Measurements from ENCODE around the gene GADL1.

Gene GADL1

GRCh38 chr3:30805695-30806094, 88.8 kb downstream of the GADL1 start:
- no peak for DNase-seq

DNA sequence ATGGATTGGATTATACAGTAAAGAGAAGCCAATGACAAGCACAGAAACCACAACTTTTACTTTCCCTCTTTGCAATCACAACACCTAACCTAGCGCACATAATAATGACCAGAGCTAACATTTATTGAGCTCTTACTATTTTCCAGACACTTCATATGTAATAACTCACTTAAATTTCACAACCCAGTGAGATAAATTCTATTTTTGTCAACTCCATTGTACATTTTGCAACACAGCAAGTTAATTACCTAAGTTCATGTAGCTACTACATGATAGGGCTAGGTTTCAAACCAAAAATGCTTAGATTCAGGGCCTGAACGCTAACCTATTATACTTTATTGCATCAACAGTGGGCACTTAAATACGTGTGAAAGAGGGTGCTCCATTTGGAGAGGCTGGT, 89.5 kb downstream of the GADL1 start:
- DNase-seq, result no peak

GRCh38 chr3:30795176-30795575, 99.3 kb downstream of the GADL1 start:
- no peak for DNase-seq

GRCh38 chr3:30793740-30794139, 100.7 kb downstream of the GADL1 start:
- no peak for DNase-seq

GRCh38 chr3:30790150-30790549, 104.3 kb downstream of the GADL1 start:
- no peak for DNase-seq

DNA sequence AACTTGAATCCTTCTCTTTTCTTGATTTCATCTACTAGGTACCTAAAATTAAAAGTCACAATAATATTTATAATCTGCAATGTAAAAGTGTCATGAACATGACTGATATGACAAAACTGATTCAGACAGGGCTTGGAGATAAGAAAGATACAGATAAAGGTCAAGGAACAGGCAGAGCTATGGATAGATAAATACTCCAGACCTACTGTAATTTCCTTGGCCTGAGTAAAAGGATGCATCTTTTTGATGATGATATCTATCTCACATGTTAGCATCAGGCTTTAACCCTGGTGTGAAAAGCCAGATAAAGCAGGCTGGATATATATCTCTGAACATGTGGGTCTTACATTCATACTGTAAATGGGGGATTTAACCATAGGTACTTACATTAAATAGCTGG, 108.1 kb downstream of the GADL1 start:
- DNase-seq, result no peak

DNA sequence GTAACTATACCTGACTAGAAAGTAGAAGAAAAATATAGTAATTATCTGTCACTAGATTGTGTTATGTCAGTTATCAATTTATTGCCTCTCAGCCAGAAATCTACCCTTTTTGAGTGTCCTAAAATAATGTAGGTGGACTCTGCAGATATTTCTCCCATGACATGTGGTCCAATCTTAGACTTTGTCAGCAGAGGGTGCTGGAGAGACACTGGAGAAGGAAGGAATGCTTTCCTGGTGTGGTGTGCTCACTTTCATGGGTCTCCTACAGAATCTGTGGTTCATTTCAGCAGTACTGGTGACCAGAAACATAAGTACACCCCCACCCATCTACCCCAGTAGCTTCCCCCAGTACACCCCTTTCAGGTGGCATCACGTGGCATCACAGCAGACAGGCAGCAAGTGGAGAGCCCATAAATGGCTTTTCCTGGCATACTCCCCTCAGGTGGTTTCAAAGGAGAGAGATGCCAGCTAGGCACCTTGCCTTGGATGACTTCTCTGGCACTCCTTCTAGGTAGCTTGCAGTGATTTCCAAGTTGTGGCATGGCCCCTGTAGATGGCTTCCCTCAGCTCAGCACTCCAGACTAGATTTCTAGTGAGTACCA, 114.7 kb downstream of the GADL1 start:
- DNase-seq, result no peak

DNA sequence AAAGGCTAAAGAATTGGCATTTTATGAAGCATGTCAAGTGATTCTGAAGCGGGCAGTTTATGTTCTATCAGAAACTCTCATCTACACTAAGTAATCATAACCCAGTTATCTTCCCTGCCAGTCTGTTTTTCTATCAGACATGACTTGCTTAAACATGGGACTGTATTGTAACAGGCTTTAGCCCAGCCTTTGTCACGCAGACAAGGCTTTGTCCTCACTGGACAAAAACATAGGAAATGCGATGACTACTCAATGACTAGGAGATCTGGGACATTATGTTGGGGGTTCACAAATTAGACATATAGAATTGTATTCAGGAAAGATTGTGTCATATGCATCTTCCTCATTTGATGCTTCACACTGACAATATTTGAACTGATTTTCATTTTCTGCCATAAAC, 115.5 kb downstream of the GADL1 start:
- DNase-seq, result no peak

GRCh38 chr3:30777426-30778113, 116.9 kb downstream of the GADL1 start:
- no peak for DNase-seq

DNA sequence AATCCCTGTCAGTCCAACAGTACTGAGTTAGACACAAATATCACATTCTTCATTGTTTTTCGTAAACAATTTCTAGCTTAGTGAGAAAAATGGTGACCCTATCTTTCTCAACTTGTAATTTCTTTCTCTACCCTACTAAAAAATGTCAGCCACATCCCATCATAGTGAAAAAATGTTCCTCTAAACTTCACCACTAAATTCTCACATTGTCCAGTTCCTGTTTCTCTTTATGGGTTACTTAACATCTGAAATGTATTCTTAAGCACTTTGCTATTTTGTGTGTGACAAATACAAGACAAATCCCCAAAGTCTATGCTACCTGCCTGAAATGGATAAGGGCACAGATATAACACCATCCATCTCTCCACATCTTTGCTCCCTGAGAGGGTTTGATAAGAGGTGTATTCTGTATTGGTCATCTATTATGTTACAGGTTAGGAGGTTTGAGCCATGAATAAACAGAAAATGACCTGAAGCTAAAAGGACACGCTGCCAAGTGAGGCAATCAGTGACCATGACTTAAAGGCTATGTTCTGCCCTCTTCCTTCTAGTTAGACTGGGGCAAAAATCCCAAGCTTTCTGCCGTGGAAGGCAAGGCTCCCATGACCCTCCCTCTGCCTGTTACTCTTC, 118.2 kb downstream of the GADL1 start:
- no peak for DNase-seq

- no peak for DNase-seq
Observed at GRCh38 chr3:30775040-30775439, 119.4 kb downstream of the GADL1 start.

DNA sequence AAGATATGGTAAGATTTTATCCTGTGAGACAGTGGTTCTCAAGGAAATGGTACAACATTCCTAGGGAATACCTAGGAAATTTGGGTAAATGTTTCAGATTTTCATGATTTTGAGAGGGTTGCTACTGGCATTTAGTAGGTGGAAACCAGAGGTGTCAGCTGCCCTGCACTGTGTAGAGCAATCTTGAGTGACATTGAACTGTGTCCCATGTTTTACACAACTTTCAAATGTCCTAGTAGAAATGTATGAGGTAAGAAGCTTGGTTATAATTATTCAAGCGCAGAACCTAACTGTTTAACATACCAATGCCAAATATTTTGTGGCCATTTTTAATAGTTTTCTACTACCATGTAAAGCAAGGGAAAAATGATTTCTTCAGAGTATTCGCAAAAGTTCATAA, 120.4 kb downstream of the GADL1 start:
- no peak for DNase-seq

GRCh38 chr3:30770387-30770786, 124.1 kb downstream of the GADL1 start:
- no peak for DNase-seq

DNA sequence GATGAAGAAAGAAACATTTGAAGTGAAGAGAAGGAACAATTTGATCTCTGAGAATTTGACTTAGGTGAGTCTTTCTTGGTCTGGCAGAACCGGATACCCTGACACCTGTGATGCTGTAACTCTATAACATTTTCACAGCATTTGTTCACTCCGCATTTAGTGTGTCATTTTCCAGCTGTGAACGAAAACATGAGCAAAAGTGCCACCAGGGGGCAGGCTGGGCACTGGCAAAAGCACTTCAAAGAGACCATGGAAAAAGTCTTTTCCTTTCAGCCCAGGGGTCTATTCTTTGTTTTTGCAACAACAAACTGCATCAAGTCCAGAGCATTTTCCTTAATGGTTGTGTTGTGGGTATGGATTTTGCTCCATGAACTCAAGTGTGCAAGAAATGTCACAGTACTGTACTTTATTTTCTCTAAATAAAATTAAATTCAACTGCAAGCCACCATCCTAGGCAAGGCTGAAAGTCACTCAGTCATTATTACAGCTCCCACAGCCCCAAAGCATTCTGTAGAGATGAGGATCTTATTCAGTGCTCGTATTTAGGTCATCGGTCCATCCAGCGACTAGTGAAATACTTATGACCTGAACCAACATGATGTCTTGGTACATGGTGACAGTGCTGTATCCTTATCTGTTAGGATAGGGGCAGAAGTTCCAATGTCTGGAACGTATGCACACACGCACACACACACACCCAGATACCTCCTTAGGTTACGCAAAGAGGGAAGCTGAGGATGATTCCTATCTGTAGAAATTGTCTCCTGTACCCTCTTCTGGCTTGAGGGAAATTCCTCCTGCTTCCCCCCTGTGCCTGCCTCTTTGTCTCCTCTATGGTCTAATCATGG, 125.5 kb downstream of the GADL1 start:
- DNase-seq, result no peak

DNA sequence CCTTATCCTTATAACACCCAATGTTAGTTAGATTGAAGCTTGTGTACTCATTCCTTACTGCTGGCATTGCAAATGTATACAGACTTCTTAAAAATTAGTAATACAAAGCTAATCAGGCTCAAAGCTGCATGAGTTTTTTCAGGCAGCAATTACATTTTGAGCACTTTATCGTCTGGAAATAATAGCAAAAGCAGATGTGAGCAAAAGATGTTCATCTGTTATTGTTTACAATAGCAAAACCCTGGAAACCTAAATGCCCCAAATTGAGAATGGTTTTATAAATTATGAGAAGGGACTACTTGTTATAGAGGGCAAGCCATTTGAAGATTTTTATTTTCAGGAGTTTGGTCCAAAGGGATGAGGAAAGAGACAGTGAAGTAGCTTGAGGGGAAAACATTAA, 126.4 kb downstream of the GADL1 start:
- no peak for DNase-seq

- no peak for DNase-seq
Observed at GRCh38 chr3:30766522-30766921, 127.9 kb downstream of the GADL1 start.

- DNase-seq, result no peak
Observed at GRCh38 chr3:30764891-30765290, 129.6 kb downstream of the GADL1 start.

DNA sequence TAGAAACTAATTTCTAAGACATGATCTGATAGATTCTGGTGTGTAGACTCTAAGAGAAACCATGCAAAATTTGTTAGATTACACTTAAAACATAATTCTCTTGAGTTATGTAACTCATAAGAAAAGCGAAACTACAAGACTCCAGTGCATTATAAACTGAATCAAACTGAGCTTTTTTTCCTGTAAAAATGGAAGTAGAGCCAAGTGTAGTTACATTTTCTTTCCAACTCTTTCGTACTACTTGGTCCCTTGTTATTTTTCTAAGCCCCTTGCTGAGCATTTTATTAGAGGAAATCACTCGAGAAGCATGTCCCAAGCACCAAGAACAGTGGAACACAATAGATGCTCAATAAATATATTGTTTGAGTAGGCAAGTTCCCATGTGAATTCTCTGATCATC, 130.2 kb downstream of the GADL1 start:
- DNase-seq, result no peak

DNA sequence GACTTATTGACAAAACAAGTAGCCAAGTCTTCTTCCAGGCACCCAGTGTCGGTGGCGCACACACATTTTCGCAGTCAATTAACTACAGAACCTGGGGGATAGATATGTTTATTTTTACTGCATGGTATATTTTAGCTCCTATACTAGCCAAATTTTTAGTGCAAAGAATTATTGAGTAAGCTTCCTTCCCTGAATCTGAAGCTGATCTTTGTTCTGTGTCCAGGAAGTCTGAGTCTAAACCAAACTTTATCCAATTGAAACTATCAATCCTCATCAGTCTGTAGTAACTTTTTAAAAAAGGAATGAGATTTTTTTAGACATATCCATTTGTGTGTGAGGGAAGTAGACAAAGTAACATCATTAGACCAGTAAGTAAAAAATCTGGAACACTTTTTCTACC, 133.1 kb downstream of the GADL1 start:
- no peak for DNase-seq

- DNase-seq, result no peak
Observed at GRCh38 chr3:30760737-30761136, 133.7 kb downstream of the GADL1 start.

GRCh38 chr3:30760040-30760695, 134.3 kb downstream of the GADL1 start:
- DNase-seq, result no peak

DNA sequence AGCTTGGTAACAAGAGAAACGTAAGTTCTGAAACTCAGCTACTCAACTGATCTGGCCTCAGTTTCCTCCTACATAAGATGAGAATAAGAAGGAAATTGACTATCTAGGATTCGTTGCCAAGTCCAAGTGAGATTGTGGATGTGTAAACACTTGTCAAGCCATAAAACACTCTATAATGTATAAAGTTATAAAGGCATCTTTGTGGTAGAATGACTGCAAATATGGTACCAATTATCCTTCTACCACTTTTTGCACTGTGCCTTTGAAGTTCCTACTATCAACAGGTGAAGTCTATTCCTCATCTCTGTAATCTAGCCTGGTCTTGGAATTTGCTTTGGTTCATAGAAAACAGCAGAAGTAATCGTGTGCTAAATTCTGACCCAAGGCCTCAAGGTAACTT, 138.2 kb downstream of the GADL1 start:
- DNase-seq, result no peak

DNA sequence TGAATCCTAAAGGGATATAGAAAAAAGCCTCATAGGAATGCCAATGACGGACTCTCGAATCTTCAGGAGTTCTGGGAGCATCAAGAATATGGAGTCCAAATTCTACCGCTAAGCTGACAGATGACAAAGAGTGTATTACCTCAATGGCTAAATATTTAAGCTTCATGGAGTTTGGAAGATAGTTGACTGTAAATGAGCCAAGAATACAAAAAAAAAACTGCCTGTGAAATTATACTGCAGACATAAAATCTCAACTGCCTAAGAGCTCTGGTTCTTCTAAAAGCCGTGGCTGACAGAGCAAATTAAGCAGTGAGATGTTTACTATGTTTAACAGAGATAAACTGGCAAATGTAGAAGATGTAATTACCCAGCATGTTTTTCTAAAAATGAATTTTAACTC, 140.0 kb downstream of the GADL1 start:
- no peak for DNase-seq

Data from NCI-H2081 treated with DMSO at 0.1 percent for 48 hours (cell line).